Measurements from ENCODE around the gene FAM204A.

Gene FAM204A

GRCh38 chr10:118341791-118342637 is at the start of gene FAM204A:
FAM204A (minus strand) TSS chr10:118342324; CDS start chr10:118336415, 5,909 bp downstream.
- peak; percentile 80 to 88 for DNase-seq (ENCODE audit: extremely low read depth in 1 of 2, low read depth in 1 of 2)

- no peak for DNase-seq (ENCODE audit: extremely low read depth in 1 of 2, low read depth in 1 of 2)
Observed at GRCh38 chr10:118383699-118384098, 41.6 kb upstream of the FAM204A start.

GRCh38 chr10:118383063-118383689 is 41.1 kb upstream of the FAM204A start:
- DNase-seq (ENCODE audit: extremely low read depth in 1 of 2, low read depth in 1 of 2): no peak

- no peak for DNase-seq (ENCODE audit: extremely low read depth in 1 of 2, low read depth in 1 of 2)
Observed at GRCh38 chr10:118374404-118374803, 32.3 kb upstream of the FAM204A start.

- DNase-seq (ENCODE audit: extremely low read depth in 1 of 2, low read depth in 1 of 2): no peak
Observed at GRCh38 chr10:118373786-118374185, 31.7 kb upstream of the FAM204A start.

- DNase-seq (ENCODE audit: extremely low read depth in 1 of 2, low read depth in 1 of 2): no peak
Observed at GRCh38 chr10:118370499-118370898, 28.4 kb upstream of the FAM204A start.

- DNase-seq (ENCODE audit: extremely low read depth in 1 of 2, low read depth in 1 of 2): no peak
Observed at GRCh38 chr10:118369641-118370205, 27.6 kb upstream of the FAM204A start.

GRCh38 chr10:118365702-118366101 is 23.6 kb upstream of the FAM204A start:
- DNase-seq (ENCODE audit: extremely low read depth in 1 of 2, low read depth in 1 of 2): no peak

GRCh38 chr10:118362103-118362502 is 20.0 kb upstream of the FAM204A start:
- DNase-seq (ENCODE audit: extremely low read depth in 1 of 2, low read depth in 1 of 2): no peak

GRCh38 chr10:118358327-118358726 is 16.2 kb upstream of the FAM204A start:
- no peak for DNase-seq (ENCODE audit: extremely low read depth in 1 of 2, low read depth in 1 of 2)

- no peak for DNase-seq (ENCODE audit: extremely low read depth in 1 of 2, low read depth in 1 of 2)
Observed at GRCh38 chr10:118357841-118358240, 15.7 kb upstream of the FAM204A start.

GRCh38 chr10:118356628-118357027 is 14.5 kb upstream of the FAM204A start:
- DNase-seq (ENCODE audit: extremely low read depth in 1 of 2, low read depth in 1 of 2): no peak

GRCh38 chr10:118355234-118355633 is 13.1 kb upstream of the FAM204A start:
- DNase-seq (ENCODE audit: extremely low read depth in 1 of 2, low read depth in 1 of 2): no peak

GRCh38 chr10:118349235-118349634 is 7.1 kb upstream of the FAM204A start:
- DNase-seq (ENCODE audit: extremely low read depth in 1 of 2, low read depth in 1 of 2): no peak

- no peak for DNase-seq (ENCODE audit: extremely low read depth in 1 of 2, low read depth in 1 of 2)
Observed at GRCh38 chr10:118343549-118343948, 1.4 kb upstream of the FAM204A start.

GRCh38 chr10:118343115-118343514 is 991 bp upstream of the FAM204A start:
- no peak for DNase-seq (ENCODE audit: extremely low read depth in 1 of 2, low read depth in 1 of 2)

- no peak for DNase-seq (ENCODE audit: extremely low read depth in 1 of 2, low read depth in 1 of 2)
Observed at GRCh38 chr10:118342638-118343020, 505 bp upstream of the FAM204A start.

GRCh38 chr10:118340486-118340885 is 1.6 kb downstream of the FAM204A start:
- no peak for DNase-seq (ENCODE audit: extremely low read depth in 1 of 2, low read depth in 1 of 2)

GRCh38 chr10:118339111-118339510 is 3.0 kb downstream of the FAM204A start:
- DNase-seq (ENCODE audit: extremely low read depth in 1 of 2, low read depth in 1 of 2): no peak

GRCh38 chr10:118337356-118337755 is 4.8 kb downstream of the FAM204A start:
- DNase-seq (ENCODE audit: extremely low read depth in 1 of 2, low read depth in 1 of 2): no peak

GRCh38 chr10:118333871-118334270 is 8.3 kb downstream of the FAM204A start:
- no peak for DNase-seq (ENCODE audit: extremely low read depth in 1 of 2, low read depth in 1 of 2)

Measured in stimulated activated CD8-positive, alpha-beta memory T cell treated with anti-CD3 and anti-CD28 coated beads, Interleukin-7, amount 100 ng/mL, for 48 hours (primary cell).